WI38 (cell line): ENCODE results near the gene NCAM2.

Experiments used
- H3K4me3 ChIP-seq: 2 replicates; pipeline ENCODE4 v1.5.1; 2011; ENCODE audit warnings: low read depth, mild to moderate bottlenecking, control low read depth, low read length
- TF ChIP-seq, protein P1 (sequence below): IDR thresholded peaks from 2 replicates; pipeline ENCODE4 v1.5.1; 2012; ENCODE audit warnings: low read depth, mild to moderate bottlenecking, control low read depth, low read length

The NCAM2 gene

DNA sequence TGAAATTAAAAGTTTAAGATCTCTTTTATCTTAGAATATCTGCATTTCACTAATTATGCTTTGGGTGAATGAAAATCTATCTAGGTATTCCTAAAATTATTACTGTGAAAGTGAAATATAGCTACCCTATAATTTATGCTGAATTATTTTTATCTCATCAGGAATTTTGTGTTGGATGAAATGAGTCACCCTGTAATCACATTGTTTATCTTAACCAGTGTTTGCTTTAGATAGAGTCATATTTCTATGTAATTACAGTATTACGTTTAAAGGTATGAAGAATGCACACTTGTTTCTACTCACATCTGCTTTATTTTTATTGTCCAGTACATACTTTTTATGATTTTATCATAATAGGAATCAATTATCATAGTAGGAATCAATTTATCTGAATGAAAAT, 249.2 kb downstream of the NCAM2 start:
- TF ChIP-seq, protein P1, sequence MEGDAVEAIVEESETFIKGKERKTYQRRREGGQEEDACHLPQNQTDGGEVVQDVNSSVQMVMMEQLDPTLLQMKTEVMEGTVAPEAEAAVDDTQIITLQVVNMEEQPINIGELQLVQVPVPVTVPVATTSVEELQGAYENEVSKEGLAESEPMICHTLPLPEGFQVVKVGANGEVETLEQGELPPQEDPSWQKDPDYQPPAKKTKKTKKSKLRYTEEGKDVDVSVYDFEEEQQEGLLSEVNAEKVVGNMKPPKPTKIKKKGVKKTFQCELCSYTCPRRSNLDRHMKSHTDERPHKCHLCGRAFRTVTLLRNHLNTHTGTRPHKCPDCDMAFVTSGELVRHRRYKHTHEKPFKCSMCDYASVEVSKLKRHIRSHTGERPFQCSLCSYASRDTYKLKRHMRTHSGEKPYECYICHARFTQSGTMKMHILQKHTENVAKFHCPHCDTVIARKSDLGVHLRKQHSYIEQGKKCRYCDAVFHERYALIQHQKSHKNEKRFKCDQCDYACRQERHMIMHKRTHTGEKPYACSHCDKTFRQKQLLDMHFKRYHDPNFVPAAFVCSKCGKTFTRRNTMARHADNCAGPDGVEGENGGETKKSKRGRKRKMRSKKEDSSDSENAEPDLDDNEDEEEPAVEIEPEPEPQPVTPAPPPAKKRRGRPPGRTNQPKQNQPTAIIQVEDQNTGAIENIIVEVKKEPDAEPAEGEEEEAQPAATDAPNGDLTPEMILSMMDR = no peak
- no peak overlapping the region for H3K4me3 ChIP-seq

DNA sequence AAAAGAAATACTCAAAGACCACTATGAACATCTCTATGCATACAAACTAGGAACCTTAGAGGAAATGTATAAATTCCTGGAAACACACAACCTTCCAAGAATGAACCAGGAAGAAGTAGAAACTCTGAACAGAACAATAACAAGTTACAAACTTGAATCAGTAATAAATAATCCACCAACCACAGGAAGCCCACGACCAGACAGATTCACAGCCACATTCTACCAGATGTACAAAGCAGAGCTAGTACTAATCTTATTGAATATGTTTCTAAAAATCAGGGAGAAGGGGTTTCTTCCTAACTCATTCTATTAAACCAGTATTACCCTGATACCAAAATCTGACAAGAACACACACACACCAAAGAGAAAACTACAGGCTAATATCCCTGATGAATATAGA, 263.8 kb downstream of the NCAM2 start:
- TF ChIP-seq, protein P1 = no peak
- H3K4me3 ChIP-seq = no peak overlapping the region

DNA sequence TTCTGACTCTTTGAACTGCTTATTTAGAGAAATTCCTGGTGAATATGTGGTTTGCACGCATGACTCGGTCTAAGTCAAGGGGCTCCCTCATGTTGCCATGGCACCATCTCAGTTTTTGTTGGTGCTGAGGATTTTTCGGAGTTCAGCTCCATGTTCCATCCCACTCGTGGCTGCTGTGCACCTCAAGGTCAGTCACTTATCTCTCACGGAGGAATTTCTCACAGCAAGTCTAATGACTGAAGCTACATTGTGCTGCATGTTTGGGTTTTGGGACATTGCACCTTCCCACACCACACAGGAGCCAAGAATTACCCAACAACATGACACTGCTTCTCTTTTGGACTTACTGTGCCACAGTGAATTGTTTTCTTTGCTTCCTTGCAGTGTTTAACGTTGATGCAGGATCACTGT, 269.9 kb downstream of the NCAM2 start:
- no peak overlapping the region for H3K4me3 ChIP-seq
- TF ChIP-seq, protein P1 = no peak

DNA sequence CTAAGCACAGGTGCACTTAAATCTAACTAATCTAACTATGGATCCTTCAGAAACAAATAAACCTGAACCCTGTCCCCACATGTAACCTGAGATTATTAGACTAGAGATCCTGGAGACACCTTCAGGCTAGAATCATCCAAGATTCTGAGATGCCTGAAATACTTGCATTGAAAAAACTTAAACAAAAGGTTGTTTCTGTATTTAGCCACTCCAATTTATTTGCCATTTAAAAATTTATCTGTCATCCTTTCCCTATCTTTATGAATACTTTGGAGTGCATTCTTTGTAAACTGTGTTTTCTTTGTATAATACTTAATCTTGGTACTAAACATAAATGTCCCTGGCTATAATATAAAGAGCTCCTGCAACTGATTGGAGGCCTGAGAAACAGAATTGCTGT, 270.7 kb downstream of the NCAM2 start:
- no peak overlapping the region for H3K4me3 ChIP-seq
- TF ChIP-seq, protein P1 = no peak

DNA sequence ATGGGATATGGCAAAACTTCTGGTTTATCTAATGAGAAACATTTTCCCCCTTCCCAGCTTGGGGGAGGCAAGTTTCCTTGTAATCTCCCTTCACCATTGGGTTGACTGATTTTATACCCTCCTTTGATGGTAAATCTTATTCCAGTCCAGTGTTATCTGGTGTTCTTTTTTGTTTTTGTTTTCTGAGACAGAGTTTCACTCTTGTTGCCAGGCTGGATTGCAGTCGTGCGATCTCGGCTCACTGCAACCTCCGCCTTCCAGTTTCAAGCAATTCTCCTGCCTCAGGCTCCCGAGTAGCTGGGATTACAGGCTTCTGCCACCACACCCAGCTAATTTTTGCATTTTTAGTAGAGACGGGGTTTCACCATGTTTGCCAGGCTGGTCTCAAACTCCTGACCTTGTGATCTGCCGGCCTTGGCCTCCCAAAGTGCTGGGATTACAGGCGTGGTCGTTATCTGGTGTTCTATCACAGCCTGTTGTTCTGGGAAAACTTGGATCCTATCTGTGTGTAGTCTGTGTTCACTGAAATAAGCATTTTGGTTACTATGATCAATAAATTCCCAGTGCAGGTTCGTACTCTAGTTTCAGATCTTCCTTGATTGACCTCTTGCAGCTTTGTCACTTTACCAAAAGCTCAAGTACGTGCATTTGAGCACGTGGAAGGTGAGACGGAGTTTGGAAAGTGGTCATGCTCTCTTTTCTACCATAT, 281.1 kb downstream of the NCAM2 start:
- TF ChIP-seq, protein P1 = no peak
- no peak overlapping the region for H3K4me3 ChIP-seq

DNA sequence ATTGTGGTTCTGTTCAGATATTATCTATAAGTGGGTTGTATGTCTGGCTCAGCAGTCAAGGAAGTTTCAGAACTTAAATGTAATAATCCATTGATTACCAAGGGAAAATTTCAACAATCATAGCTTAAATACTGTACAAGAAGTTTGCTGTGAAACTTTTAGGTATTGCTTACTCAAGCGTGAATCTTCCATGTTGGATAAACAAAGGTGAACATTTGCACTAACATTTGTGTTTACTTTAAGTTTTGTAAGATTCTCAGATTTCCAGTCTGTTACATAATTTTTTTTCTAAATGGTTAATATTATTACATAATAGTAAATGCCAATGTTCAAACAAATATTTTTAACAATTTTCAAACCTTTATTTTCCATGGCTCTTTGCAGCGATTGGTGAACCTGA, 285.6 kb downstream of the NCAM2 start:
- no peak overlapping the region for H3K4me3 ChIP-seq
- TF ChIP-seq, protein P1 = no peak

DNA sequence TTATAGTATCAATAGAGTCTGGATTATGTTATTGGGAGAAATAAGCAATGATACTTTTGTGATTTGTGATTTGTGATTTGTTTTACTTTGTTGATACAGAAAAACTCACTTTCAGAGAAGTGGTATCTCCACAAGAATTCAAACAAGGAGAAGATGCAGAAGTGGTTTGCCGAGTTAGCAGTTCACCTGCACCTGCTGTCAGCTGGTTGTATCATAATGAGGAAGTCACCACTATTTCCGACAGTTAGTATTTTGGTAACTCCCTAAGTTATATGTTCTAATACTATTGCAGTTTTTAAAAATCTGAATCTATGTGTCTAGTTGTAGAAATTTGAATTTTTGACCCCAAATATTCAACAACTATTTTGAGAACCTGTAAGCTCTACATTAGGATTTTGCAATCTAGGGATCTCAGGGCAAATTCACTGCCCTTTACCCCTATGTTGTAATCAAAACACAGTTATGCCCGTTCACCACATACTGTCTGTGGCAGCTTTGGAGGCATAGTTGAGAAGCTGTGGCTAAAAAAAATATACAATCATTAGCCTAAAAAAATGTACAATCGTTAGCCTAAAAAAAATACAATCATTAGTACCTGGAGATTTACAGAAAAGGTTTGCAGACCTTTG, 288.1 kb downstream of the NCAM2 start:
- TF ChIP-seq, protein P1 = no peak
- no peak overlapping the region for H3K4me3 ChIP-seq
